Neural crest cell (in vitro differentiated cells): ENCODE results near the gene PSMA2. TPM values are rescaled to one million over a fixed set of nuclear protein-coding genes. Genes with fewer than 3 reads are reported as not detected.

Experiments
- DNase-seq: peaks from one replicate; pipeline ENCODE4 v3.0.0; 2021; ENCODE audit warnings: low read depth, mixed read lengths, low spot score
- H3K27ac Mint-ChIP-seq: one replicate; pipeline ENCODE4 v1.8.0; 2021; ENCODE audit warnings: mild to moderate bottlenecking, mixed read lengths; ENCODE audit not compliant: unreplicated experiment
- H3K27me3 Mint-ChIP-seq: 2 replicates; pipeline ENCODE4 v1.8.0; 2021; ENCODE audit warnings: low read depth, mild to moderate bottlenecking, mixed read lengths
- H3K36me3 Mint-ChIP-seq: 2 replicates; pipeline ENCODE4 v1.8.0; 2021; ENCODE audit warnings: low read depth, mild to moderate bottlenecking, mixed read lengths
- H3K4me1 Mint-ChIP-seq: 2 replicates; pipeline ENCODE4 v1.8.0; 2021; ENCODE audit warnings: mixed read lengths
- H3K4me3 Mint-ChIP-seq: one replicate; pipeline ENCODE4 v1.8.0; 2021; ENCODE audit warnings: mild to moderate bottlenecking, mixed read lengths
- H3K9me3 Mint-ChIP-seq: 2 replicates; pipeline ENCODE4 v1.8.0; 2021; ENCODE audit warnings: mixed read lengths
- total RNA-seq: library from RNA; stranded (reverse); gene quantifications from 2 replicates; pipeline ENCODE4 v1.2.1, GENCODE V29; 2021
- TF ChIP-seq, protein P1 (sequence below): fragments of 200-600 bp; sonication (generic); conservative IDR thresholded peaks from 2 replicates; pipeline ENCODE4 v1.5.0; 2021; ENCODE audit warnings: antibody characterized with exemption, mild to moderate bottlenecking

The PSMA2 gene
- total RNA-seq, 1 donor from 2014 or later: 128 TPM

DNA sequence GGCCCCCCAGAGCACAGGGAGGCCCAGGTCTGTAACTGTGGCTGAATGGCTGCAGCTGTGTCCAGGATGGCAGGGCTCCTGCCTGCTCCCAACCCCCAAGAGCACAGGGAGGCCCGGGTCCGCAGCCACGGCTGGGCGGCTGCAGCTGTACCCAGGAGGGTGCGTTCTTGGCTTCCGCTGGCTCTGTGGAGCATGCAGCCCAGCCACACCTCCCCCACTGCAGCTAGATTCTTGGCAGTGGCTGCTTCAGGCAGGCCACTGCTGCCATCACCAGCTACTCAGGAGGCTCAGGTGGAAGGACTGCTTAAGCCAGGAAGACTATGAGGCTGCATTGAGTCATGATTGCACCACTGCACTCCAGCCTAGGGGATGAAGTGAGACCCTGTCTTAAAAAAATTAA lies 48.0 kb downstream of the PSMA2 start:
- TF ChIP-seq, protein P1, sequence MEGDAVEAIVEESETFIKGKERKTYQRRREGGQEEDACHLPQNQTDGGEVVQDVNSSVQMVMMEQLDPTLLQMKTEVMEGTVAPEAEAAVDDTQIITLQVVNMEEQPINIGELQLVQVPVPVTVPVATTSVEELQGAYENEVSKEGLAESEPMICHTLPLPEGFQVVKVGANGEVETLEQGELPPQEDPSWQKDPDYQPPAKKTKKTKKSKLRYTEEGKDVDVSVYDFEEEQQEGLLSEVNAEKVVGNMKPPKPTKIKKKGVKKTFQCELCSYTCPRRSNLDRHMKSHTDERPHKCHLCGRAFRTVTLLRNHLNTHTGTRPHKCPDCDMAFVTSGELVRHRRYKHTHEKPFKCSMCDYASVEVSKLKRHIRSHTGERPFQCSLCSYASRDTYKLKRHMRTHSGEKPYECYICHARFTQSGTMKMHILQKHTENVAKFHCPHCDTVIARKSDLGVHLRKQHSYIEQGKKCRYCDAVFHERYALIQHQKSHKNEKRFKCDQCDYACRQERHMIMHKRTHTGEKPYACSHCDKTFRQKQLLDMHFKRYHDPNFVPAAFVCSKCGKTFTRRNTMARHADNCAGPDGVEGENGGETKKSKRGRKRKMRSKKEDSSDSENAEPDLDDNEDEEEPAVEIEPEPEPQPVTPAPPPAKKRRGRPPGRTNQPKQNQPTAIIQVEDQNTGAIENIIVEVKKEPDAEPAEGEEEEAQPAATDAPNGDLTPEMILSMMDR: no peak
- Mint-ChIP-seq H3K4me1 (peaks cover 19% of the 10 kb centered on the region), H3K27ac (no peak overlapping the region), H3K4me3 (no peak overlapping the region), H3K27me3 (peaks cover 4% of the 10 kb centered on the region), H3K36me3 (no peaks in the 10 kb centered on the region), H3K9me3 (no peaks in the 10 kb centered on the region)
- DNase-seq: no peak

DNA sequence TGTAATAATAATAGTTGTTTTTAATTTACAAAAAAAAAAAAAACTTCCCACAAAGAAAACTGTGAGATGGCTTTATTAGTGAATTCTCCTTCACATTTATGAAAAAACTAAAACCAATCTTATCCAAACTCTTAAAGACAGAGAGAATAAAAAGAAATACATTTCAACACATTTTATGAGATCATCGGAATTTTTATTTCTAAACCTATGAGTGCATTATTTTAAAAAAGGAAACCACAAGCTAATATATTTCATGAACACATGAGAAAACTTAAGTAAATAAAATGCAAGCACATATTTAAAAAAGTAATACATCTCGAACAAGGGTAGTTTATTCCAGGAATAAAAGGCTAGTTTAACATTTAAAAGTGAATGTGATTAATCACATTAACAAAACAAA lies 51.6 kb downstream of the PSMA2 start:
- Mint-ChIP-seq H3K36me3 (no peaks in the 10 kb centered on the region), H3K27me3 (no peaks in the 10 kb centered on the region), H3K4me1 (no peaks in the 10 kb centered on the region), H3K27ac (no peak overlapping the region), H3K9me3 (no peaks in the 10 kb centered on the region), H3K4me3 (no peak overlapping the region)
- no peak for DNase-seq
- TF ChIP-seq, protein P1: no peak

DNA sequence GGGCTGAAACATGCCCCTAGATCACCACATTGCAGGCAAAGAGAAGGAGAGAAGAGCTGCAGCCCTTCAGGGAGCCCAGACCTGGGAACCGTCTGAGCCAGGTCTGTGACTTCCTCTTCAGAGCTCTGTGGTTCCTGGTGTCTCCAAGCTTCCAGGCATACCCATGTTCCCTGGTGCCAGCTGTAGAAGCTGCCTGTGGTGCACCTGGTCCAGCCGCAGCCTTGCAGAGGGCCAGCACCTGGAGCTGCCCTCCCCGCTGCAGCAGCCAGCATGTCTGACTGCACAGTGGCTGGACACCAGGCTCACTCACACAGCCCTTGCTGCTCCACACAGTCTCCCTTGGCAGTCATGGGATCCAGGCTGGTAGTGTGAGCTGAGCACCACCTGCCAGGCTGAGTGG lies 53.7 kb downstream of the PSMA2 start:
- TF ChIP-seq, protein P1: no peak
- no peak overlapping the region for H3K27ac Mint-ChIP-seq
- no peaks in the 10 kb centered on the region for H3K4me1 Mint-ChIP-seq
- H3K27me3 Mint-ChIP-seq: no peaks in the 10 kb centered on the region
- no peaks in the 10 kb centered on the region for H3K9me3 Mint-ChIP-seq
- no peaks in the 10 kb centered on the region for H3K36me3 Mint-ChIP-seq
- H3K4me3 Mint-ChIP-seq: no peak overlapping the region
- DNase-seq: no peak

DNA sequence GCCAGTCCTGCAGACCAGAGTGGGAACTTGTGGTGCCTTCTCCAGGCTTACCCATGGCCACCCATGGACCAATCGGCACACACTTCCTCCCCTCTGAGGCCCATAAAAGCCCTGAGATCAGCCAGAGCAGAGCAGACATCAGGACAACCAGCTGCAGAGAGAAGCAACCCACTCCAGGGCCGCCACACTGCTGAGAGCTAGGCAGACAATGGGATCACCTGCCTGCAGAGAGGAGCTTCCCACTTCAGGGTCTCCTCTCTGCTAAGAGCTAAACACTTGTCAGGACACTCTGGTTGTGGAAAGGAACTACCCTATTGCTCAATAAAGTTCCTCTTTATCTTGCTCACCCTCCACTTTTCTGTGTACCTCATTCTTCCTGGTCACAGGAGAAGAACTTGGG lies 54.1 kb downstream of the PSMA2 start:
- Mint-ChIP-seq H3K4me3 (no peak overlapping the region), H3K4me1 (no peaks in the 10 kb centered on the region), H3K9me3 (no peaks in the 10 kb centered on the region), H3K36me3 (no peaks in the 10 kb centered on the region), H3K27me3 (no peaks in the 10 kb centered on the region), H3K27ac (no peak overlapping the region)
- no peak for DNase-seq
- TF ChIP-seq, protein P1: no peak

DNA sequence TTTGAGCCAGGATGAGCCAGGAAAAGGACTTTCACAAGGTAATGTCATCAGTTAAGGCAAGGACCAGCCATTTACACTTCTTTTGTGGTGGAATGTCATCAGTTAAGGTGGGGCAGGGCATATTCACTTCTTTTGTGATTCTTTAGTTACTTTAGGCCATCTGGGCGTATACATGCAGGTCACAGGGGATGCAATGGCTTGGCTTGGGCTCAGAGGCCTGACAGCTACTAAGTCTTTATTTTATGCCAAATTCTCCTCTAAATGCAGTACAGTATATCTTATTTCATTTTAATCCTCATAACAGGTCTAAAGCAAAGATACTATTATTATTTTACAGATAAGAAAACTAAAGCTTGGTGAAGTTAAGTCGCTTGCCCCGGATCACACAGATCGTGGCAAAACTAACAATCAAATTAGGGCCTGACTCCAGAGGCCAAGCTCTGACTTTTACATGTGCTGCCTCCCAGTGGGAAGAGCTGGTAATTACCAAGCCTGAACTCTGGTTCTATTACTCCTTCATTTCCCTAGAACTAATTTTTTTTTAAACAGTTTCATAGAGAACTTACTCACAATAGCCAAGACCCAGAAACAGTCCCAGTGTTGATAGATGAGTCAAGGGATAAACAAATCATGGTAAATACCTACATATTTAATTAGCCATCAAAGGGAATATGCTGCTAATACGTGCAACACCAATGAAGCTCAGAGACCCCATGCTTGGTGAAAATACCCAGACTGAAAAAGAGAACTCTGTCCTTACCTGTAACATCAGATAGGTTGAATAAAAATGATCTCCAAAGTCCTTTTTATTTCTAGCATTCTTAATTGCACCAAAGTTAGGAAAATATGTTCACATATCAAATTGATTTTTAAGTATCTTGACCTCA lies 55.5 kb downstream of the PSMA2 start:
- Mint-ChIP-seq H3K27me3 (no peaks in the 10 kb centered on the region), H3K27ac (no peak overlapping the region), H3K9me3 (no peaks in the 10 kb centered on the region), H3K4me1 (no peaks in the 10 kb centered on the region), H3K36me3 (no peaks in the 10 kb centered on the region), H3K4me3 (no peak overlapping the region)
- TF ChIP-seq, protein P1: peak; percentile 88
- peak; percentile 72 for DNase-seq
